WI38 (cell line): ENCODE measurements around the gene RDH11.

ENCODE experiments used
- H3K4me3 ChIP-seq: 2 replicates; pipeline ENCODE4 v1.5.1; 2011; ENCODE audit warnings: low read depth, mild to moderate bottlenecking, control low read depth, low read length
- CTCF ChIP-seq: IDR thresholded peaks from 2 replicates; pipeline ENCODE4 v1.5.1; 2012; ENCODE audit warnings: low read depth, mild to moderate bottlenecking, control low read depth, low read length

The RDH11 gene

GRCh38 chr14:67633451-67634147, 62.0 kb downstream of the RDH11 start:
- no peak overlapping the region for H3K4me3 ChIP-seq
- TF ChIP-seq CTCF: no peak

GRCh38 chr14:67630938-67631337, 64.6 kb downstream of the RDH11 start:
- no peak overlapping the region for H3K4me3 ChIP-seq
- TF ChIP-seq CTCF: no peak

GRCh38 chr14:67630186-67630585, 65.4 kb downstream of the RDH11 start:
- no peak for TF ChIP-seq CTCF
- H3K4me3 ChIP-seq: no peak overlapping the region

- no peak for TF ChIP-seq CTCF
- H3K4me3 ChIP-seq: no peak overlapping the region
These were observed 68.0 kb downstream of the RDH11 start for GRCh38 chr14:67627519-67627918.
